HEK293 (cell line): Measurements from ENCODE around the gene HIBCH.
"Not testable (repeated sequence)": the region's sequence is repeated elsewhere in the genome, so short reads cannot be mapped to it uniquely, and the experiment has no call there.

Experiments used
- CTCF ChIA-PET: fragments of 350-600 bp; formaldehyde crosslinking; extraction: SDS; loops from one replicate; lab custom pipeline; 2021; ENCODE audit warnings: antibody characterized with exemption; lab: Yijun Ruan, JAX
- POLR2A ChIA-PET: fragments of 300-600 bp; formaldehyde crosslinking; extraction: SDS; loops from one replicate; lab custom pipeline; 2020; ENCODE audit warnings: antibody characterized with exemption, inconsistent platforms; lab: Yijun Ruan, JAX
- H3K27ac ChIP-seq: fragments of 200-500 bp; sonication (Bioruptor generic); 2 replicates; pipeline ENCODE4 v1.5.1; 2014; ENCODE audit warnings: low read depth, low read length, control low read depth, inconsistent platforms; ENCODE audit errors: extremely low read depth
- H3K36me3 ChIP-seq, 2 experiments: fragments of 200-500 bp in 1 of 2; sonication (Bioruptor generic) in 1 of 2; 1 replicate in 1 of 2; 2 replicates in 1 of 2; pipeline ENCODE4 v1.5.1; 2014 to 2017; ENCODE audit warnings: inconsistent platforms in 2 of 2, low read length in 2 of 2; ENCODE audit not compliant: control insufficient read depth in 2 of 2, insufficient read depth in 1 of 2
- H3K4me1 ChIP-seq: fragments of 200-500 bp; sonication (Bioruptor generic); 2 replicates; pipeline ENCODE4 v1.5.1; 2014; ENCODE audit warnings: mild to moderate bottlenecking, low read length, inconsistent platforms; ENCODE audit not compliant: control insufficient read depth, insufficient read depth
- H3K4me3 ChIP-seq: 2 replicates; pipeline ENCODE4 v1.5.1; 2011; ENCODE audit warnings: low read depth, mild to moderate bottlenecking, control low read depth, low read length, moderate library complexity
- H3K9me3 ChIP-seq: fragments of 200-500 bp; sonication (Bioruptor generic); 2 replicates; pipeline ENCODE4 v1.5.1; 2014; ENCODE audit warnings: low read depth, low read length, inconsistent platforms; ENCODE audit not compliant: control insufficient read depth, insufficient read depth
- GLIS1 ChIP-seq: fragments of 450-650 bp; formaldehyde crosslinking; IDR thresholded peaks from 2 replicates; pipeline ENCODE4 v1.5.1; 2016; ENCODE audit warnings: missing biosample characterization, missing genetic modification characterization
- SCRT2 ChIP-seq: fragments of 450-650 bp; formaldehyde crosslinking; IDR thresholded peaks from 2 replicates; pipeline ENCODE4 v1.5.1; 2016; ENCODE audit warnings: missing biosample characterization, missing genetic modification characterization
- SP7 ChIP-seq: fragments of 450-650 bp; formaldehyde crosslinking; IDR thresholded peaks from 2 replicates; pipeline ENCODE4 v1.5.1; 2016; ENCODE audit warnings: missing biosample characterization, missing genetic modification characterization
- YY2 ChIP-seq: fragments of 450-650 bp; formaldehyde crosslinking; IDR thresholded peaks from 2 replicates; pipeline ENCODE4 v1.5.1; 2016; ENCODE audit warnings: missing biosample characterization, missing genetic modification characterization
- ZFP41 ChIP-seq: fragments of 450-650 bp; formaldehyde crosslinking; IDR thresholded peaks from 2 replicates; pipeline ENCODE4 v1.5.1; 2016; ENCODE audit warnings: missing biosample characterization, missing genetic modification characterization, borderline replicate concordance
- ZNF174 ChIP-seq: fragments of 450-650 bp; formaldehyde crosslinking; IDR thresholded peaks from 2 replicates; pipeline ENCODE4 v1.5.0; 2017; ENCODE audit warnings: missing biosample characterization, mild to moderate bottlenecking, missing genetic modification characterization
- ZNF239 ChIP-seq: fragments of 450-650 bp; formaldehyde crosslinking; IDR thresholded peaks from 2 replicates; pipeline ENCODE4 v1.5.1; 2016; ENCODE audit warnings: missing biosample characterization, missing genetic modification characterization
- ZNF350 ChIP-seq: fragments of 450-650 bp; formaldehyde crosslinking; IDR thresholded peaks from 2 replicates; pipeline ENCODE4 v1.5.0; 2017; ENCODE audit warnings: missing biosample characterization, mild to moderate bottlenecking, missing genetic modification characterization
- ZNF37A ChIP-seq: fragments of 450-650 bp; IDR thresholded peaks from 2 replicates; pipeline ENCODE4 v1.5.1; 2018; ENCODE audit warnings: missing biosample characterization, missing genetic modification characterization
- ZNF426 ChIP-seq: fragments of 450-650 bp; formaldehyde crosslinking; IDR thresholded peaks from 2 replicates; pipeline ENCODE4 v1.5.1; 2017; ENCODE audit warnings: missing biosample characterization, missing genetic modification characterization, mild to moderate bottlenecking, inconsistent platforms, moderate library complexity
- ZNF621 ChIP-seq: fragments of 450-650 bp; formaldehyde crosslinking; IDR thresholded peaks from 2 replicates; pipeline ENCODE4 v1.5.1; 2017; ENCODE audit warnings: missing biosample characterization, missing genetic modification characterization
- ZNF76 ChIP-seq: fragments of 450-650 bp; formaldehyde crosslinking; IDR thresholded peaks from 2 replicates; pipeline ENCODE4; 2016; ENCODE audit warnings: low read depth, missing biosample characterization, missing genetic modification characterization, borderline replicate concordance
- TF ChIP-seq, protein P1 (sequence below): fragments of 450-650 bp; formaldehyde crosslinking; IDR thresholded peaks from 2 replicates; pipeline ENCODE4 v1.5.1; 2016; ENCODE audit warnings: missing biosample characterization, missing genetic modification characterization

HIBCH gene

DNA sequence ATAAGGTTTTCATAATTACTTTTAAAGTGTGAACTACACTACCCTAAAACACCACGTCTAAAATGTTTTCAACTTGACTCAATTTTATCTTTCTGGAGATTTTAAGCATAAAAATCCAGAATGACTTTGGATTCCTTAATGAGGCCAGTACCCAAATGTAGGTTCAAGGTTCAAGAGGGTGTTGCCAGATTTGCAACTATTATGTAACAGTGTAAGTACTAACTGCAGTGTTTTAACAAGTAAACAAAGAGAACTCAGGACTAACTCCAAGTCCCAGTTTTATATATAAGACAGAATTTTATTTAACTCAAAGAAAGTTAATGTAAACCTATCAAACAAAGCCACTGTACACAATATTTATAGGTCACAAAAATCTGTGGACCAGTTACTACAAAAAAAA, 5.7 kb downstream of the HIBCH start:
- Histone ChIP-seq H3K36me3 (peaks cover 5 to 14% of the 10 kb centered on the region in 2 experiments; a peak in 2 of 3 replicates), H3K27ac (no peak overlapping the region), H3K9me3 (no peaks in the 10 kb centered on the region), H3K4me1 (no peaks in the 10 kb centered on the region; the same call in 1 of the 2 replicates), H3K4me3 (no peak overlapping the region)
- TF ChIP-seq, protein P1, sequence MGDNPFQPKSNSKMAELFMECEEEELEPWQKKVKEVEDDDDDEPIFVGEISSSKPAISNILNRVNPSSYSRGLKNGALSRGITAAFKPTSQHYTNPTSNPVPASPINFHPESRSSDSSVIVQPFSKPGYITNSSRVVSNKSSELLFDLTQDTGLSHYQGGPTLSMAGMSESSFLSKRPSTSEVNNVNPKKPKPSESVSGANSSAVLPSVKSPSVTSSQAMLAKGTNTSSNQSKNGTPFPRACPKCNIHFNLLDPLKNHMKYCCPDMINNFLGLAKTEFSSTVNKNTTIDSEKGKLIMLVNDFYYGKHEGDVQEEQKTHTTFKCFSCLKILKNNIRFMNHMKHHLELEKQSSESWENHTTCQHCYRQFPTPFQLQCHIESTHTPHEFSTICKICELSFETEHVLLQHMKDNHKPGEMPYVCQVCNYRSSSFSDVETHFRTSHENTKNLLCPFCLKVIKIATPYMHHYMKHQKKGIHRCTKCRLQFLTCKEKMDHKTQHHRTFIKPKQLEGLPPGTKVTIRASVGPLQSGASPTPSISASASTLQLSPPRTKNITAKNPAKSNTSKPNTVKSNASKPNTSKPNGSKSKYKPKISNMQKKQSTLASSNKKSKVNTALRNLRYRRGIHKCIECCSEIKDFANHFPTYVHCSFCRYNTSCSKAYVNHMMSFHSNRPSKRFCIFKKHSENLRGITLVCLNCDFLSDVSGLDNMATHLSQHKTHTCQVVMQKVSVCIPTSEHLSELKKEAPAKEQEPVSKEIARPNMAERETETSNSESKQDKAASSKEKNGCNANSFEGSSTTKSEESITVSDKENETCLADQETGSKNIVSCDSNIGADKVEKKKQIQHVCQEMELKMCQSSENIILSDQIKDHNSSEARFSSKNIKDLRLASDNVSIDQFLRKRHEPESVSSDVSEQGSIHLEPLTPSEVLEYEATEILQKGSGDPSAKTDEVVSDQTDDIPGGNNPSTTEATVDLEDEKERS (tag by site-specific recombination), result no peak
- TF ChIP-seq ZNF426 (tag by site-specific recombination) (no peak), ZNF621 (tag by site-specific recombination) (no peak), ZNF76 (no peak), YY2 (tag by site-specific recombination) (no peak)
- CTCF ChIA-PET, result interaction anchor here (0.5 to 1.5 kb wide), 4 partner anchors 14 to 943 kb away, joined by 3 to 5 read pairs (median 4); no protein-coding TSS in a partner anchor
- POLR2A ChIA-PET, result no interaction called here

DNA sequence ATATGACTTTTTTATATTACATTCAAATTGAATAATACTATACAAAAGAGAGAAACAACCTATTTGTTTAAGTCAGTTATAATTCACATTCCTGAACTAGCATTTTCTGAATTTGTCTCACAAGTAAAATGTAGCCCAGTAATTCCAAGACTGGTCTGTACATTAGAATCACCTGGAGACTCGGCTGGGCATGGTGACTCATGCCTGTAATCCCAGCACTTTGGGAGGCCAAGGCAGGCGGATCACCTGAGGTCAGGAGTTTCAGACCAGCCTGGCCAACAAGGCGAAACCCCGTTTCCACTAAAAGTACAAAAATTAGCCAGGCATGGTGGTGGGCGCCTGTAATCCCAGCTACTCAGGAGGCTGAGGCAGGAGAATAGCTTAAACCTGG, 7.0 kb downstream of the HIBCH start:
- POLR2A ChIA-PET, H3K9me3 ChIP-seq, H3K4me3 ChIP-seq, H3K4me1 ChIP-seq, H3K27ac ChIP-seq: not testable (repeated sequence)
- TF ChIP-seq GLIS1 (tag by site-specific recombination), result 0 out of 2 replicates have a peak, but pooled peaks have one; percentile 40
- CTCF ChIA-PET, result interaction anchor here (0.7 to 1.1 kb wide), 2 partner anchors 113 to 243 kb away, joined by 3 read pairs; no protein-coding TSS in a partner anchor
- peaks cover 5 to 22% of the 10 kb centered on the region in 2 experiments; a peak in 2 of 3 replicates for H3K36me3 ChIP-seq

DNA sequence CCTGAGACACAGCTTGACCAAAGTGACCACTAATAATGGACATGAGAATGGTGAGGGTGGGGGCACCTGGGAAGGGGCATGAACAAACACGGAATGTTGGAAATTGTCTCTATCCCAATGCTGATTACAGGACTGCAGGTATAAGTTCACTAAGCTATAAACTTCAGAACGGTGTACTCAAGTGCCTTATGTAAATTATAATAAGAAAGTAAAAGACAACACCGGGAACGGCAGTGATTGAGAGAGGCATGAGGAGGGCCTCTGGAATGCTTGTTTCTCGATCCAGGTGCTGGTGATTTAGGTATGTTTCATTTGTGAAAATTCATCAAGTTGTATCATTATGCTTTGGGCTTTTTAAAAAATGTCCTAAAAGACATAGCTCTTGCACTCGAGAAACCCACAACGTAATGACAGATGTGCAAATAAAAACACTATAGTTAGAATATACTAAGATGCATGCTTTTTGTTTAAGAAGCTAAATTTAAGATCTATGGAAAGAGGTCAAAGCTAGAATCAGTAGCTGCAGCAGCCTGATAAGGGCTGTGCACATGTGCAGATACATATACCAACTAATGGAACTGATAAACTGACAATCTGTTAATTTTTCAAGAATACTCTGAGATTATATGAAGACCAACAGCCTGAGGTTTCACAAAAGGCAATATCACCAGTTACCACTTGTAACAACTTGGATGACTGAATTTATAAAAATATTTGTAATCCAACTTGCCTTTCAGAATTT, 7.6 kb downstream of the HIBCH start:
- Histone ChIP-seq H3K27ac (no peak overlapping the region), H3K36me3 (peaks cover 5 to 22% of the 10 kb centered on the region in 2 experiments; a peak in 2 of 3 replicates), H3K9me3 (no peaks in the 10 kb centered on the region), H3K4me1 (no peaks in the 10 kb centered on the region; the same call in 1 of the 2 replicates), H3K4me3 (no peak overlapping the region)
- ChIA-PET POLR2A (no interaction called here), CTCF (interaction anchor here (0.6 to 1.1 kb wide), 3 partner anchors 14 to 242 kb away, joined by 3 to 4 read pairs (median 3); no protein-coding TSS in a partner anchor)
- TF ChIP-seq ZNF239 (tag by site-specific recombination) (no peak), ZFP41 (tag by site-specific recombination) (no peak)

DNA sequence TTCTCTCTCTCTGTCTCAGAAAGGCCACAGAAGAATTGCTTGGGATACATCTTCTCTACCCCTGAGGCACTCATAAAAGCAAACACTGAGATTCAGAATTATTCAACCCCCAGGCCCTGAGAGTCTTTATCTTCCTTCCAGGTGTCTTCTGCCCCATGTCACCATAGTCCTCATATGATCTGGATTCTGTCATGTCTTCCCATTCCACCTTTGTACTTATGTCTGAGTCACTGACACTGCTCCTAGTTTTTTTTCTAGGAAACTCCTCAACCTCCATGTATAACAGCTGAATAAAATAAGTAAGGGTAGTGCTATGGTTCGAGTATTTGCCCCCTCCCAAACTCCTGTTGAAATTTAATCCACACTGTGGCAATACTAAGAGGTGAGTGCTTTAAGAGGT, 11.6 kb downstream of the HIBCH start:
- Histone ChIP-seq H3K4me1 (no peaks in the 10 kb centered on the region; the same call in 1 of the 2 replicates), H3K27ac (no peak overlapping the region), H3K36me3 (peaks cover 5 to 26% of the 10 kb centered on the region in 2 experiments; a peak in 2 of 3 replicates), H3K9me3 (no peaks in the 10 kb centered on the region), H3K4me3 (no peak overlapping the region)
- CTCF ChIA-PET, result no interaction called here
- POLR2A ChIA-PET, result no interaction called here
- TF ChIP-seq SP7 (tag by site-specific recombination) (no peak), ZNF350 (tag by site-specific recombination) (no peak), ZNF174 (tag by site-specific recombination) (no peak), ZFP41 (tag by site-specific recombination) (no peak), ZNF37A (tag by site-specific recombination) (no peak), SCRT2 (no peak)
